Activated CD4-positive, alpha-beta T cell treated with anti-CD3 and anti-CD28 coated beads, Interleukin-2, amount 50 U/mL, for 16 hours (primary cell): ENCODE measurements around the gene SMCO4.
"Not testable (repeated sequence)": the region's sequence is repeated elsewhere in the genome, so short reads cannot be mapped to it uniquely, and the experiment has no call there.

Source experiments
- DNase-seq: peaks from one replicate; pipeline ENCODE4 v3.0.0-alpha.2; 2020

SMCO4 gene

GRCh38 chr11:93464927-93465540 is 78.2 kb downstream of the SMCO4 start:
- DNase-seq, result no peak

GRCh38 chr11:93463666-93464065 is 79.5 kb downstream of the SMCO4 start:
- not testable (repeated sequence) for DNase-seq

GRCh38 chr11:93458286-93458685 is 84.9 kb downstream of the SMCO4 start:
- no peak for DNase-seq

GRCh38 chr11:93444617-93445073 is 98.5 kb downstream of the SMCO4 start:
- DNase-seq, result no peak

GRCh38 chr11:93443232-93443631 is 100.0 kb downstream of the SMCO4 start:
- not testable (repeated sequence) for DNase-seq

- no peak for DNase-seq
Observed at GRCh38 chr11:93432247-93432646, 110.9 kb downstream of the SMCO4 start.
